ENCODE results near the gene RPL22.

RPL22 gene

DNA sequence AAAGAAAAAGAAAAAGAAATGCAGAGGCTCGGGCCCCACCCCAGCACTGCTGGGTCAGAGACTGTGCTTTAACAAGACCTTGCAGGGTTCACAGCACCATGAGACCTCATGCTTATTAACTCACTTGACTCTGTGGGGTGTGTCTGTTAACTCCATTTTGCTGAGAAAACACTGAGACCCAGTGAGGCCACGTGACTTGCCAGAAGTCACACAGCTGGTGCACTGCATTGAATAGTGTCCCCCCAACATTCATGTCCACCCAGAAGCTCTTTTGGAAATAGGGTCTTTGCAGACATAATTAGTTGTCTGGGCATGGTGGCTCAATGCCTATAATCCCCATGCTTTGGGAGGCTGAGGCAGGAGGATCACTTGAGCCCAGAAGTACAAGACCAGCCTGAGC, 59.0 kb downstream of the RPL22 start:
- Histone ChIP-seq H3K27me3 (no peaks in the 10 kb centered on the region), H3K36me3 (no peaks in the 10 kb centered on the region)
- TF ChIP-seq CTCF (IDR thresholded peaks at IDR 0.05; ENCODE audit: low read depth, low read length) = no peak

DNA sequence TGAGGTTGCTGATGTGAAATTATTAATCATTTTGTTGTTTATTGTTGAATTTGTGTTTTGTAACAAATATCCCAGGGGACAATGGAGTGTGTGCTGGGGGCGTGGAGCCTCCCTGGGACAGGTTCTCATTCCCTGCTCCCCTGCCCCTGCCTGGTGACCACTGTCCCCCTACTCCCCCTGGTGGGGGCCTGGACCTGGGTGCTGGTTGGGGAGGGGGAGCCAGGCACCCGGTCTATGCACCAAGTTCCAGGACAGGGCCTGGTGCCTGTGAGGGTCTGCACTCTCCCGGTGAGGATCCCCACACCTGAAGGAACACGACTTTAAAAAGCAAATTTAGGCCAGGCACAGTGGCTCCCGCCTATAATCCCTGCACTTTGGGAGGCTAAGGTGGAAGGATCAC, 61.6 kb downstream of the RPL22 start:
- H3K4me3 ChIP-seq (ENCODE audit: low read depth, low read length) = no peak overlapping the region
- H3K27me3 ChIP-seq = no peaks in the 10 kb centered on the region
- DNase-seq = no peak
- H3K36me3 ChIP-seq = no peaks in the 10 kb centered on the region
- no peak; the same call in 1 of the 2 replicates for TF ChIP-seq CTCF (IDR thresholded peaks at IDR 0.05; ENCODE audit: low read depth, low read length)
- H3K4me1 ChIP-seq = no peaks in the 10 kb centered on the region
- H3K9me3 ChIP-seq = no peaks in the 10 kb centered on the region

More for the DNA sequence above, 59.0 kb downstream of the RPL22 start:
- H3K4me1 ChIP-seq = no peaks in the 10 kb centered on the region
- no peak overlapping the region for H3K4me3 ChIP-seq (ENCODE audit: low read depth, low read length)
- DNase-seq = no peak
- no peaks in the 10 kb centered on the region for H3K9me3 ChIP-seq

DNA sequence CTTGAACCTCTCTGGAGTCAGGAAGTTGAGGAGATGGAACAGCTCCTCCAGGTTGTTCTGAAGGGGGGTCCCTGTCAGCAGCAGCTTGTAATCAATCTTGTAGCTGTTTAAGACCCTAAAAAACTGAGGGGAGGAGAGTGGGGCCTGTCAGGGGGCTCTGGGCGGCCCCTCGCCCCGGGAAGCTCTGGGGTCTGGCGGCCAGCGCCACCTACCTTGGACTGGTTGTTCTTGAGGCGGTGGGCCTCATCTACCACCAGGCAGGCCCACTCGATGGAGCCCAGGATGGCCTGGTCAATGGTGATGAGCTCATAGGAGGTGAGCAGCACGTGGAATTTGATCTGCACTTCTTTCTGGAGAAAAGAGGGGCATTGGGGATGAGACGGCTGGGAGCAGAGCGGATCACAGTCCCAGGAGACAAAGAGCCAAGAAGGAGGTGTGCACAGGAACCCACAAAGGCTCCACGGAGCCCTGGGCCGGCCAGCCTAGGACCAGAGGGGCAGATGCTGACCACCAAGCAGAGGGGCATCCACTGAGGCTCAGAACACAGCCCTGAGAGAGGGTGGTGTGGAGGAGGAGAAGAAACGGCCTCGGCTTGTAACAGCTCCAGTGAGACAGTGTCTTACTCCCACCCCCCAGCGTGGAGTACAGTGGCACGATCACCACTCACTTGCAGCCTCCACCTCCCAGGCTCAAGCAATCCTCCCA, 62.7 kb downstream of the RPL22 start:
- no peak for TF ChIP-seq CTCF (IDR thresholded peaks at IDR 0.05; ENCODE audit: low read depth, low read length)
- Histone ChIP-seq H3K27me3 (no peaks in the 10 kb centered on the region), H3K4me1 (no peaks in the 10 kb centered on the region), H3K9me3 (no peaks in the 10 kb centered on the region), H3K4me3 (ENCODE audit: low read depth, low read length) (no peak overlapping the region), H3K36me3 (no peaks in the 10 kb centered on the region)
- no peak for DNase-seq

Data from BE2C (cell line).